Adrenal gland (tissue), 5 donors: ENCODE measurements around the gene HPRT1.

Source experiments
- POLR2A ChIP-seq, 2 donors: fragments of 450-650 bp; IDR thresholded peaks; one replicate each; pipeline ENCODE4 v1.6.1; 2017; ENCODE audit warnings: antibody characterized with exemption in 2 of 2, mild to moderate bottlenecking in 2 of 2, moderate library complexity in 1 of 2
- TF ChIP-seq, protein P1 (sequence below), 6 experiments: fragments of 450-650 bp in 4 of 6; fragments of 200-600 bp in 2 of 6; sonication (generic) in 1 of 6; IDR thresholded peaks; 1 replicate in 5 of 6; 2 replicates in 1 of 6; pipeline versions ENCODE4 v1.5.1 to v1.8.0; 2016 to 2021; ENCODE audit warnings: antibody characterized with exemption in 6 of 6, mild to moderate bottlenecking in 2 of 6, moderate library complexity in 1 of 6
- donor health status: DM: no; HTN: no; CAD: no.

GRCh38 chrX:134502686-134503085 is 42.7 kb downstream of the HPRT1 start:
- TF ChIP-seq, protein P1, sequence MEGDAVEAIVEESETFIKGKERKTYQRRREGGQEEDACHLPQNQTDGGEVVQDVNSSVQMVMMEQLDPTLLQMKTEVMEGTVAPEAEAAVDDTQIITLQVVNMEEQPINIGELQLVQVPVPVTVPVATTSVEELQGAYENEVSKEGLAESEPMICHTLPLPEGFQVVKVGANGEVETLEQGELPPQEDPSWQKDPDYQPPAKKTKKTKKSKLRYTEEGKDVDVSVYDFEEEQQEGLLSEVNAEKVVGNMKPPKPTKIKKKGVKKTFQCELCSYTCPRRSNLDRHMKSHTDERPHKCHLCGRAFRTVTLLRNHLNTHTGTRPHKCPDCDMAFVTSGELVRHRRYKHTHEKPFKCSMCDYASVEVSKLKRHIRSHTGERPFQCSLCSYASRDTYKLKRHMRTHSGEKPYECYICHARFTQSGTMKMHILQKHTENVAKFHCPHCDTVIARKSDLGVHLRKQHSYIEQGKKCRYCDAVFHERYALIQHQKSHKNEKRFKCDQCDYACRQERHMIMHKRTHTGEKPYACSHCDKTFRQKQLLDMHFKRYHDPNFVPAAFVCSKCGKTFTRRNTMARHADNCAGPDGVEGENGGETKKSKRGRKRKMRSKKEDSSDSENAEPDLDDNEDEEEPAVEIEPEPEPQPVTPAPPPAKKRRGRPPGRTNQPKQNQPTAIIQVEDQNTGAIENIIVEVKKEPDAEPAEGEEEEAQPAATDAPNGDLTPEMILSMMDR (IDR thresholded peaks at IDR 0.05): no peak
- no peak for TF ChIP-seq POLR2A (IDR thresholded peaks at IDR 0.05)
